SK-N-SH (cell line): Measurements from ENCODE around the gene GLRB. TPM values are rescaled to one million over a fixed set of nuclear protein-coding genes. Genes with fewer than 3 reads are reported as not detected.

Source experiments
- CTCF ChIA-PET: fragments of 300-600, 350-600 bp; formaldehyde crosslinking; extraction: SDS; loops from one replicate; lab custom pipeline; 2021; lab: Yijun Ruan, JAX
- POLR2A ChIA-PET: fragments of 350-600 bp; sonication (Branson Sonifier 250); formaldehyde crosslinking; extraction: SDS; loops from one replicate; lab custom pipeline; 2020; ENCODE audit warnings: antibody characterized with exemption, inconsistent platforms; lab: Yijun Ruan, JAX
- DNase-seq: peaks from one replicate; pipeline ENCODE4 v3.0.0; 2012
- H2AFZ ChIP-seq: fragments of 200-600 bp; sonication (generic); 2 replicates; pipeline ENCODE4 v1.8.1; 2016; ENCODE audit warnings: antibody characterized with exemption, mild to moderate bottlenecking, low read depth
- H3F3A ChIP-seq: fragments of 200-600 bp; sonication (generic); replicated peaks from 2 replicates; pipeline ENCODE3; 2016; ENCODE audit warnings: antibody characterized with exemption, mild to moderate bottlenecking; ENCODE audit not compliant: insufficient read depth
- H3K27ac ChIP-seq, 2 experiments: fragments of 200-500 bp in 1 of 2; fragments of 200-600 bp in 1 of 2; sonication (Bioruptor generic) in 1 of 2; sonication (generic), shearing (Covaris generic) in 1 of 2; 2 replicates each; pipeline versions ENCODE4 v1.5.1 to v1.6.1; 2014 to 2016; ENCODE audit warnings: low read depth in 2 of 2, inconsistent platforms in 1 of 2, low read length in 1 of 2, mild to moderate bottlenecking in 1 of 2, mixed read lengths in 1 of 2
- H3K27me3 ChIP-seq: fragments of 200-600 bp; sonication (generic), shearing (Covaris generic); 2 replicates; pipeline ENCODE4 v1.6.1; 2016; ENCODE audit warnings: mixed run types; ENCODE audit not compliant: insufficient read depth
- H3K36me3 ChIP-seq, 2 experiments: fragments of 200-500 bp in 1 of 2; fragments of 200-600 bp in 1 of 2; sonication (Bioruptor generic) in 1 of 2; sonication (generic) in 1 of 2; replicated peaks in 1 of 2; 2 replicates each; pipeline versions ENCODE3 to v1.5.1; 2014 to 2016; ENCODE audit warnings: low read length in 1 of 2, mild to moderate bottlenecking in 1 of 2; ENCODE audit not compliant: insufficient read depth in 2 of 2, control insufficient read depth in 1 of 2
- H3K4me1 ChIP-seq, 2 experiments: fragments of 200-500 bp in 1 of 2; fragments of 200-600 bp in 1 of 2; sonication (Bioruptor generic) in 1 of 2; sonication (generic), shearing (Covaris generic) in 1 of 2; 2 replicates each; pipeline versions ENCODE4 v1.5.1 to v1.6.1; 2014 to 2016; ENCODE audit warnings: low read depth in 1 of 2, low read length in 1 of 2, mixed run types in 1 of 2; ENCODE audit not compliant: insufficient read depth in 2 of 2, control insufficient read depth in 1 of 2
- H3K4me2 ChIP-seq: fragments of 200-600 bp; sonication (generic), shearing (Covaris generic); 2 replicates; pipeline ENCODE4 v1.6.1; 2017; ENCODE audit warnings: mixed run types
- H3K4me3 ChIP-seq, 2 experiments: fragments of 200-500 bp in 1 of 2; fragments of 200-600 bp in 1 of 2; sonication (Bioruptor generic) in 1 of 2; sonication (generic), shearing (Covaris generic) in 1 of 2; 2 replicates each; pipeline versions ENCODE4 v1.5.1 to v1.8.1; 2014 to 2016; ENCODE audit warnings: low read depth in 2 of 2, inconsistent platforms in 1 of 2, low read length in 1 of 2, mild to moderate bottlenecking in 1 of 2, mixed read lengths in 1 of 2, moderate library complexity in 1 of 2
- H3K79me2 ChIP-seq: fragments of 200-600 bp; sonication (generic); 2 replicates; pipeline ENCODE4 v1.8.1; 2017; ENCODE audit warnings: mild to moderate bottlenecking; ENCODE audit not compliant: insufficient read depth
- H3K9ac ChIP-seq: fragments of 200-600 bp; sonication (generic); 2 replicates; pipeline ENCODE4 v1.6.1; 2017; ENCODE audit warnings: mixed run types
- H3K9me2 ChIP-seq: fragments of 200-600 bp; sonication (generic); 2 replicates; pipeline ENCODE4 v1.6.1; 2017; ENCODE audit warnings: mixed run types
- H3K9me3 ChIP-seq: fragments of 200-600 bp; sonication (generic); 2 replicates; pipeline ENCODE4 v1.6.1; 2017; ENCODE audit warnings: mixed run types, mild to moderate bottlenecking, moderate library complexity
- H4K20me1 ChIP-seq: fragments of 200-600 bp; sonication (generic); 2 replicates; pipeline ENCODE4 v1.6.1; 2017; ENCODE audit warnings: mild to moderate bottlenecking, mixed run types; ENCODE audit not compliant: insufficient read depth
- GATA2 ChIP-seq: sonication (generic); formaldehyde crosslinking; IDR thresholded peaks from 2 replicates; pipeline ENCODE4 v1.5.0; 2020; ENCODE audit warnings: mild to moderate bottlenecking, missing genetic modification reagents
- NRF1 ChIP-seq: IDR thresholded peaks from 2 replicates; pipeline ENCODE4 v1.6.1; 2012; ENCODE audit warnings: low read depth, mild to moderate bottlenecking, low read length
- RFX5 ChIP-seq: IDR thresholded peaks from 2 replicates; pipeline ENCODE4 v1.6.1; 2012; ENCODE audit warnings: mild to moderate bottlenecking, improper control_type of control experiment, low read length
- SIN3A ChIP-seq: IDR thresholded peaks from 2 replicates; pipeline ENCODE4 v1.6.1; 2012; ENCODE audit warnings: low read depth, mild to moderate bottlenecking, low read length, moderate library complexity, borderline replicate concordance
- YY1 ChIP-seq: IDR thresholded peaks from 2 replicates; pipeline ENCODE4 v1.4.0; 2012; ENCODE audit warnings: low read depth, mild to moderate bottlenecking
- WGBS: methylation state at CpG from one replicate; pipeline ENCODE4 v1.1.6; 2017; ENCODE audit warnings: low lambda C conversion rate; 5-methylcytosine and 5-hydroxymethylcytosine counted together
- polyA plus RNA-seq, 3 experiments: library from polyadenylated mRNA; depleted of rRNA; stranded (reverse); fragments of >200 nt; gene quantifications; 2 replicates each; pipeline ENCODE4 v1.2.3, GENCODE V29; 2012
- TF ChIP-seq, protein P1 (sequence below): IDR thresholded peaks from 2 replicates; pipeline ENCODE4 v1.4.0; 2012; ENCODE audit warnings: low read depth, borderline replicate concordance
- TF ChIP-seq, protein P2 (sequence below): IDR thresholded peaks from 2 replicates; pipeline ENCODE4 v1.4.0; 2012; ENCODE audit warnings: low read depth
- TF ChIP-seq, protein P3 (sequence below): IDR thresholded peaks from 2 replicates; pipeline ENCODE4; 2012
- TF ChIP-seq, protein P4 (sequence below): fragments of 150-350 bp; IDR thresholded peaks from 2 replicates; pipeline ENCODE4 v1.6.1; 2016; ENCODE audit warnings: mild to moderate bottlenecking, low read depth, low read length

GLRB gene
- polyA plus RNA-seq (2012; rRNA removed) = 7.6 and 11.5 TPM in 2 replicates
- 10.6 and 12.0 TPM in 2 replicates for polyA plus RNA-seq (2012; cell fraction: cytosol; rRNA removed)
- 5.0 and 9.6 TPM in 2 replicates for polyA plus RNA-seq (2012; cell fraction: nucleus; rRNA removed)

DNA sequence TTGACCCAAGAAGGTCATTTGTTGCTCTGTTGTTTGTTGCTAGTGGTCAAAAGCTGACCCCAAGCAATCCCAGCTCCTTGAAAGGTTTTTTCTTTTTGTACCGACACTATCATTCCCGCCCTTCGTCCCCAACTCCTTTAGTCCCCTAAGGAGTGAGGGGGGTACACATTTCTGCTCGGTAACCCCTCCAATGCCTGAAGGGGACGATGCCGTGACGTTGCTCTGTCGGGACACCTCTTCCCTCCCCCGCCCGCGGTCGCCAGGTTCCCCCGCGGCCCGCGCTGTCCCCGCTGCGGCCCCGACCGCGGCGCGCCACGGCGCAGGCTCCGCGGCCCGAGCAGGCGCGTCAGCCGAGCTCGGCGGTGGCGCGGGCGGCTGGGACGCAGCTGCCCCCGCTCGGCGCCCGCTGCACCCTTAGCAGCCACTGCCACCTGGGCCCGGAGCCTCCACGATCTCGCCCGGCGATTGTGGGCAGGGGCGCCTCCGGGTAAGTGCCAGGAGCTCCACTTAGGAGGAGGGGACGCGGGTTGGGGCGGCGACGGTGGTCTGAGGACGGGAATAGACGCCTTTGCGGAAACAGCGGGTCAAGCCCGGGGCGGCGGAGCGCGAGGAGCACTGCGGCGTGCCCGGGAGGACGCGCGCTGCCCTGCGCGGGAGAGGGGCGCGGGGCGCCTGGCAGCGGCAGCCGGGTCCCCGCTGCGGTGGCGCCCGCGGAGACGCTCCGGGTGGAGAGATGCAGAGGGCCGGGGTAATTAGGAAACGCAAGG lies at the start of gene GLRB:
Gene GLRB, plus strand, starts transcription at position 340 of the 767 bp plus-strand sequence. CDS start 1,875 bp downstream, outside the sequence.
- Histone ChIP-seq H3K9ac (peak within 1 kb of the TSS; percentile 61), H3F3A (peaks cover 16% of the 10 kb centered on the region), H2AFZ (peak within 1 kb of the TSS; percentile 96), H3K9me2 (no peaks in the 10 kb centered on the region), H3K27ac (peak within 1 kb of the TSS in 1 of 2 experiments; percentile 64; a peak in 1 of 4 replicates), H3K79me2 (no peaks in the 10 kb centered on the region), H3K27me3 (no peaks in the 10 kb centered on the region), H3K4me2 (peak within 1 kb of the TSS; percentile 81), H4K20me1 (no peaks in the 10 kb centered on the region), H3K4me3 (peak within 1 kb of the TSS; percentile 75 to 92), H3K36me3 (no peaks in the 10 kb centered on the region), H3K4me1 (peaks cover 0 to 18% of the 10 kb centered on the region in 2 experiments; a peak in 3 of 4 replicates), H3K9me3 (no peaks in the 10 kb centered on the region)
- DNase-seq = peak; percentile 89
- CTCF ChIA-PET = interaction anchor here (0.6 to 1.1 kb wide), 6 partner anchors 11 to 1101 kb away, joined by 3 to 4 read pairs (median 3); no protein-coding TSS in a partner anchor
- POLR2A ChIA-PET = no interaction called here
- TF ChIP-seq NRF1 = peak; percentile 61
- TF ChIP-seq, protein P1, sequence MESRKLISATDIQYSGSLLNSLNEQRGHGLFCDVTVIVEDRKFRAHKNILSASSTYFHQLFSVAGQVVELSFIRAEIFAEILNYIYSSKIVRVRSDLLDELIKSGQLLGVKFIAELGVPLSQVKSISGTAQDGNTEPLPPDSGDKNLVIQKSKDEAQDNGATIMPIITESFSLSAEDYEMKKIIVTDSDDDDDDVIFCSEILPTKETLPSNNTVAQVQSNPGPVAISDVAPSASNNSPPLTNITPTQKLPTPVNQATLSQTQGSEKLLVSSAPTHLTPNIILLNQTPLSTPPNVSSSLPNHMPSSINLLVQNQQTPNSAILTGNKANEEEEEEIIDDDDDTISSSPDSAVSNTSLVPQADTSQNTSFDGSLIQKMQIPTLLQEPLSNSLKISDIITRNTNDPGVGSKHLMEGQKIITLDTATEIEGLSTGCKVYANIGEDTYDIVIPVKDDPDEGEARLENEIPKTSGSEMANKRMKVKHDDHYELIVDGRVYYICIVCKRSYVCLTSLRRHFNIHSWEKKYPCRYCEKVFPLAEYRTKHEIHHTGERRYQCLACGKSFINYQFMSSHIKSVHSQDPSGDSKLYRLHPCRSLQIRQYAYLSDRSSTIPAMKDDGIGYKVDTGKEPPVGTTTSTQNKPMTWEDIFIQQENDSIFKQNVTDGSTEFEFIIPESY = no peak
- TF ChIP-seq, protein P2, sequence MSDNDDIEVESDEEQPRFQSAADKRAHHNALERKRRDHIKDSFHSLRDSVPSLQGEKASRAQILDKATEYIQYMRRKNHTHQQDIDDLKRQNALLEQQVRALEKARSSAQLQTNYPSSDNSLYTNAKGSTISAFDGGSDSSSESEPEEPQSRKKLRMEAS = peak; percentile 35; the same call in 1 of the 2 replicates
- WGBS = 5% methylated on average over 41 of the region's 84 CpGs

DNA sequence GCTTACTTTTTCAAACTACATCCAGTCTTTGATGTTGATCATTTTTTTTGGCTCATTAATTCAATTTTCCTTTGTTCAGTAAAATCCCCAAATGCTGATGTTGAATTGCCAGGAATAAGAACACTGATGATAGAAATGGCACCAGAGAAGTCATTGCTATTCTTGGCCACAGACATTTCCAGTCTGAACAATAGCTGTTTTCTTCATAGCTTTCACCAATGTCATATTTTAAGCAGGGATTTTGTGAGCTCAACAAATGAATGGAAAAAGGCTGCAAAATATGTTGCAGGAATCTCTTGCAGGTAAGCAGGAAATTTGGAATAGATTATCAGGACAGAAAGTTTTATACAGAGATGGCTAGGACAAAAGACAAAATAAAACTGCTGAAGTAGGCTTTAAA lies 40.5 kb upstream of the GLRB start:
- no peak for DNase-seq
- Histone ChIP-seq H3K79me2 (no peaks in the 10 kb centered on the region), H3K4me3 (no peak overlapping the region), H3F3A (no peaks in the 10 kb centered on the region), H4K20me1 (no peaks in the 10 kb centered on the region), H3K9me2 (no peaks in the 10 kb centered on the region), H3K4me2 (no peak overlapping the region), H3K4me1 (no peaks in the 10 kb centered on the region; a peak in 1 of 4 replicates), H3K27me3 (no peaks in the 10 kb centered on the region), H3K9ac (no peak overlapping the region), H2AFZ (no peak overlapping the region; the same call in 1 of the 2 replicates), H3K9me3 (no peaks in the 10 kb centered on the region), H3K27ac (no peak overlapping the region), H3K36me3 (no peaks in the 10 kb centered on the region)
- CTCF ChIA-PET = interaction anchor here (1.3 to 1.8 kb wide), 3 partner anchors 10 to 56 kb away, joined by 4 to 12 read pairs (median 4); no protein-coding TSS in a partner anchor
- TF ChIP-seq, protein P3, sequence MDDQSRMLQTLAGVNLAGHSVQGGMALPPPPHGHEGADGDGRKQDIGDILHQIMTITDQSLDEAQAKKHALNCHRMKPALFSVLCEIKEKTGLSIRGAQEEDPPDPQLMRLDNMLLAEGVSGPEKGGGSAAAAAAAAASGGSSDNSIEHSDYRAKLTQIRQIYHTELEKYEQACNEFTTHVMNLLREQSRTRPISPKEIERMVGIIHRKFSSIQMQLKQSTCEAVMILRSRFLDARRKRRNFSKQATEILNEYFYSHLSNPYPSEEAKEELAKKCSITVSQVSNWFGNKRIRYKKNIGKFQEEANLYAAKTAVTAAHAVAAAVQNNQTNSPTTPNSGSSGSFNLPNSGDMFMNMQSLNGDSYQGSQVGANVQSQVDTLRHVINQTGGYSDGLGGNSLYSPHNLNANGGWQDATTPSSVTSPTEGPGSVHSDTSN = no peak
- TF ChIP-seq NRF1 (no peak), YY1 (no peak), GATA2 (no peak), SIN3A (no peak), RFX5 (no peak)
- TF ChIP-seq, protein P4, sequence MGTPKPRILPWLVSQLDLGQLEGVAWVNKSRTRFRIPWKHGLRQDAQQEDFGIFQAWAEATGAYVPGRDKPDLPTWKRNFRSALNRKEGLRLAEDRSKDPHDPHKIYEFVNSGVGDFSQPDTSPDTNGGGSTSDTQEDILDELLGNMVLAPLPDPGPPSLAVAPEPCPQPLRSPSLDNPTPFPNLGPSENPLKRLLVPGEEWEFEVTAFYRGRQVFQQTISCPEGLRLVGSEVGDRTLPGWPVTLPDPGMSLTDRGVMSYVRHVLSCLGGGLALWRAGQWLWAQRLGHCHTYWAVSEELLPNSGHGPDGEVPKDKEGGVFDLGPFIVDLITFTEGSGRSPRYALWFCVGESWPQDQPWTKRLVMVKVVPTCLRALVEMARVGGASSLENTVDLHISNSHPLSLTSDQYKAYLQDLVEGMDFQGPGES = no peak
- POLR2A ChIA-PET = no interaction called here
